Fibroblast of villous mesenchyme (primary cell): Measurements from ENCODE around the gene RNF208. TPM values are rescaled to one million over a fixed set of nuclear protein-coding genes. Genes with fewer than 3 reads are reported as not detected.

Experiments used
- DNase-seq: peaks from one replicate; pipeline ENCODE4 v3.0.0-alpha.2; 2010; ENCODE audit warnings: low read depth
- H3K4me3 ChIP-seq: 2 replicates; pipeline ENCODE4 v1.5.1; 2011; ENCODE audit warnings: low read depth, mild to moderate bottlenecking, low read length
- total RNA-seq: library from RNA; depleted of rRNA; stranded (reverse); fragments of >200 nt; gene quantifications from 2 replicates; pipeline ENCODE4 v1.2.3, GENCODE V29; 2012
- TF ChIP-seq, protein P1 (sequence below): IDR thresholded peaks from 2 replicates; pipeline ENCODE4 v1.5.1; 2012; ENCODE audit warnings: low read depth, mild to moderate bottlenecking, low read length; ENCODE audit not compliant: insufficient read depth

The RNF208 gene
- total RNA-seq, 1 donor = under 0.01 TPM

GRCh38 chr9:137191691-137192447 lies 30.2 kb downstream of the RNF208 start:
- DNase-seq = no peak
- no peak overlapping the region for H3K4me3 ChIP-seq
- TF ChIP-seq, protein P1, sequence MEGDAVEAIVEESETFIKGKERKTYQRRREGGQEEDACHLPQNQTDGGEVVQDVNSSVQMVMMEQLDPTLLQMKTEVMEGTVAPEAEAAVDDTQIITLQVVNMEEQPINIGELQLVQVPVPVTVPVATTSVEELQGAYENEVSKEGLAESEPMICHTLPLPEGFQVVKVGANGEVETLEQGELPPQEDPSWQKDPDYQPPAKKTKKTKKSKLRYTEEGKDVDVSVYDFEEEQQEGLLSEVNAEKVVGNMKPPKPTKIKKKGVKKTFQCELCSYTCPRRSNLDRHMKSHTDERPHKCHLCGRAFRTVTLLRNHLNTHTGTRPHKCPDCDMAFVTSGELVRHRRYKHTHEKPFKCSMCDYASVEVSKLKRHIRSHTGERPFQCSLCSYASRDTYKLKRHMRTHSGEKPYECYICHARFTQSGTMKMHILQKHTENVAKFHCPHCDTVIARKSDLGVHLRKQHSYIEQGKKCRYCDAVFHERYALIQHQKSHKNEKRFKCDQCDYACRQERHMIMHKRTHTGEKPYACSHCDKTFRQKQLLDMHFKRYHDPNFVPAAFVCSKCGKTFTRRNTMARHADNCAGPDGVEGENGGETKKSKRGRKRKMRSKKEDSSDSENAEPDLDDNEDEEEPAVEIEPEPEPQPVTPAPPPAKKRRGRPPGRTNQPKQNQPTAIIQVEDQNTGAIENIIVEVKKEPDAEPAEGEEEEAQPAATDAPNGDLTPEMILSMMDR = no peak

- no peak overlapping the region for H3K4me3 ChIP-seq
- DNase-seq = no peak
- TF ChIP-seq, protein P1 = no peak
Observed at GRCh38 chr9:137191245-137191644, 30.8 kb downstream of the RNF208 start.

GRCh38 chr9:137190315-137190856 lies 31.7 kb downstream of the RNF208 start:
- TF ChIP-seq, protein P1 = no peak
- no peak for DNase-seq
- H3K4me3 ChIP-seq = no peak overlapping the region

DNA sequence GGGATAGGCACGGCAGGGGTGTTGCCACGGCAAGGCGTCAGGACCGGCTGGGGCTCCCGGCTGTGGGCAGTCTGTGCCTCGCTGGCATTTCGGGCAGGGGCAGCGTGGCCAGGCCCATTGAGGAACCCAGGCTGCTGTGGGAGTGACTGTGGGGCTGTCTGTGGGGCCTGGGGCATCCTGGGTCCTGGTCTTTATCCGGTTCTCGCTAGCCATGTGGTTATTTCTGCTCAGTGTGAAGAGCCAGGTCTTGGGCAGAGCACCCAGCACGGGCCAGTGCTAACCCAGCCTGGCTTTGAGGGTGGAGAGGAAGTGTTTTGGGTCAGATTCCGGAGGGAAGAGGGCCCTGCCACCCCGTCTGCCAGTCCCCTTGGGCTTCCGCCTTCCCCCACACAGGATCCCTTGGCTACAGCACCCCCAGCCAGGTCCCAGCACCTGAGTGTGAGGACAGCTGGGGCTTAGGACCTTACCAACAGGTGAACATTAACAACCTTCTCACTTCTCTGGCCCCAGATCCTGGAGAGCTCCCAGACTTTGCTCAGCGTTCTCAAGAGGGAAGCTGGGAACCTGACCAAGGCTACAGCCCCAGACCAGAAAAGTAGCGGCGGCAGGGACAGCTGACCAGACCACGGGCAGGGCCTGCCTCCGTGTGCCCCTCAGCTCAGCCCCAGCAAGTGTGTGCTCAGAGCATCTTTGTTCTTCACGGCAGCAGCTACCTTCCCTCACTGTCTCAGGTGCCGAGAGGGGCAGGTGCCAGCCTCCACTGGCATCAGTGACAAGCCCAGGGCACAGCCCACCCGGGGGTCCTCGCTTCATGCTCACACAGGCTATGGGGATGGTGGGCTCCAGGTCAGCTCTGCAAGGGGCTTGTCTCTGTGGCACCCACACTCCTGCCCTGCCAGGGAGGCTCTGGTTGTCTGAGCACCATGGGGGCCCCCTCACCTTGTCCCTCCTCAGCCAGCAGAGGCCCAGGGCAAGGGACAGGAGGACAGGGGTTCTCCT lies 32.4 kb downstream of the RNF208 start:
- TF ChIP-seq, protein P1 = no peak
- peak overlapping the region; percentile 88 for H3K4me3 ChIP-seq
- no peak for DNase-seq

DNA sequence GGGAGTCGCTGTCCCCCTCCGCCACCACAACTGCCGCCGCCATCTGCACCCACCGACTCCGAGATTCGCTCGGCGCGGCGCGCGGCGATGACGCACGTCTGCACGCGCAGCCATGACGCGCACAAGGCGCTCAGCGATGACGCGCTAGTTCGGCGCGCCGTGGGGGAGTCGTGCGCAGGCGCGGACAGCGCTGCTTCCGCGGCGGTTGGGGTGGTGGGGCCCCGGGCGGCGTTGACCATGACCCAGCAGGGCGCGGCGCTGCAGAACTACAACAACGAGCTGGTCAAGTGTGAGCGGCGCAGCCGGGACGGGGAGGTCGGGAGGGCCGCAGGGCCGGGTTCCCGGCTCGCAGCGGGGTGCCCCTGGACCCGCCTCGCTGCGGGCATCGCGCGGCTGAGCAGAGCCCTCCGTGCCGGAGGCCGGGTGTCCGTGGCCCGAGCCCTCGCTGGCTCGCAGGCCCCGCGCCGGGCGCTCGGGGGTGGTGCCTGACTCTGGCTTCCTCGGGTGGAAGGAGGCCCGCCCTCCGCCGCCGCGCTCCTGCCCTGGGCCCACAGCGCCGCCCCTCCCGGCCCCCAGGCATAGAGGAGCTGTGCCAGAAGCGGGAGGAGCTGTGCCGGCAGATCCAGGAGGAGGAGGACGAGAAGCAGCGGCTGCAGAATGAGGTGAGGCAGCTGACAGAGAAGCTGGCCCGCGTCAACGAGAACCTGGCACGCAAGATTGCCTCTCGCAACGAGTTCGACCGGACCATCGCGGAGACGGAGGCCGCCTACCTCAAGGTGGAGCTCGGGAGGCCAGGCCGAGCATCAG lies 33.3 kb downstream of the RNF208 start, which contains the start of the genes ANAPC2 and SSNA1:
TSS of gene ANAPC2 (minus strand) at position 71 of the 807 bp plus-strand sequence. CDS start at position 43, 28 bp downstream.
TSS of gene SSNA1 (plus strand) at position 187 of the 807 bp plus-strand sequence. CDS start at position 238, 51 bp downstream.
- DNase-seq = peak; percentile 94
- H3K4me3 ChIP-seq = peak within 1 kb of the TSS; percentile 88
- TF ChIP-seq, protein P1 = peak; percentile 47

DNA sequence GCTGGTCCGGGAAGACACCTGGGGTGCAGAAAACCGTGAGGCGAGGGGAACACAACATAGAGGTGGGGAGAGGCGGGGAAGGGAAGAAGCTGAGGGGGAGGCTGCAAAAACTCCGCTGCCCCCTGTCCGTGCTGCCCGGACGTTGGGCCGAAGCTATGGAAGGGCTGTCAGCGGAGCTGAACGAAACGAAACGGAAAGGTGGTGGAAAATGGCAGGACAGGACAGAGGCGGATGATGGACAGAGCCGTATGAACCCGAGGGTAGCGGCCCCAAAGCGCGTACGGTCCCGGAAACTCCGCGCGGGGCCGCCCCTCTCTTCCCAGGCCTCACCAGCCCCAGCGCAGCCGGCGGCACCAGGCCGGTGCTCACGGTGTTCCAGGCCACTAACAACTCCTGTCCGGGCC lies 34.0 kb downstream of the RNF208 start:
- H3K4me3 ChIP-seq = peak overlapping the region; percentile 88

More for the DNA sequence above, 34.0 kb downstream of the RNF208 start:
- TF ChIP-seq, protein P1 = no peak
- no peak for DNase-seq
